ENCODE measurements around the gene KIAA1217. TPM values are rescaled to one million over a fixed set of nuclear protein-coding genes. Genes with fewer than 3 reads are reported as not detected.

Gene KIAA1217
- total RNA-seq, 2 donors from 2014 or later = 92.5 to 188 TPM

GRCh38 chr10:24425151-24425550 lies 216.2 kb downstream of the KIAA1217 start:
- intact Hi-C loops (cut with DNase I) = no loop called here
- no peak overlapping the region for H3K27ac ChIP-seq
- H3K4me3 ChIP-seq = no peak overlapping the region
- TF ChIP-seq POLR2AphosphoS5 (IDR thresholded peaks at IDR 0.05) (no peak), CTCF (IDR thresholded peaks at IDR 0.05) (no peak), POLR2A (IDR thresholded peaks at IDR 0.05) (no peak)
- DNase-seq (ENCODE audit: low spot score) = no peak
- no peaks in the 10 kb centered on the region for H3K9me3 ChIP-seq
- 95% methylated on average over 1 of the region's 1 CpG for WGBS
- H3K27me3 ChIP-seq (replicated peaks; ENCODE audit: insufficient read depth) = no peaks in the 10 kb centered on the region
- H3K4me1 ChIP-seq (replicated peaks) = peaks cover 4% of the 10 kb centered on the region
- no peaks in the 10 kb centered on the region for H3K36me3 ChIP-seq

- H3K36me3 ChIP-seq = no peaks in the 10 kb centered on the region
- H3K9me3 ChIP-seq = no peaks in the 10 kb centered on the region
- no peak overlapping the region for H3K4me3 ChIP-seq
- H3K4me1 ChIP-seq (replicated peaks) = peaks cover 4% of the 10 kb centered on the region
- 59% methylated on average over 14 of the region's 14 CpGs for WGBS
- intact Hi-C loops (cut with DNase I) = no loop called here
- TF ChIP-seq CTCF (IDR thresholded peaks at IDR 0.05) = no peak
- no peak for TF ChIP-seq POLR2A (IDR thresholded peaks at IDR 0.05)
- TF ChIP-seq POLR2AphosphoS5 (IDR thresholded peaks at IDR 0.05) = peak; percentile 65
- DNase-seq (ENCODE audit: low spot score) = peak; percentile 58
- H3K27ac ChIP-seq = peak overlapping the region in 1 of 2 donors; percentile 36
- no peaks in the 10 kb centered on the region for H3K27me3 ChIP-seq (replicated peaks; ENCODE audit: insufficient read depth)
These were observed 218.9 kb downstream of the KIAA1217 start for GRCh38 chr10:24427678-24428409.

GRCh38 chr10:24428410-24428782 lies 219.5 kb downstream of the KIAA1217 start:
- 54% methylated on average over 2 of the region's 2 CpGs for WGBS
- H3K27me3 ChIP-seq (replicated peaks; ENCODE audit: insufficient read depth) = no peaks in the 10 kb centered on the region
- peaks cover 4% of the 10 kb centered on the region for H3K4me1 ChIP-seq (replicated peaks)
- DNase-seq (ENCODE audit: low spot score) = no peak
- no peak for TF ChIP-seq POLR2AphosphoS5 (IDR thresholded peaks at IDR 0.05)
- TF ChIP-seq CTCF (IDR thresholded peaks at IDR 0.05) = no peak
- no peak for TF ChIP-seq POLR2A (IDR thresholded peaks at IDR 0.05)
- intact Hi-C loops (cut with DNase I) = no loop called here
- H3K27ac ChIP-seq = peak overlapping the region in 1 of 2 donors; percentile 36
- H3K9me3 ChIP-seq = no peaks in the 10 kb centered on the region
- H3K36me3 ChIP-seq = no peaks in the 10 kb centered on the region
- no peak overlapping the region for H3K4me3 ChIP-seq

GRCh38 chr10:24430591-24430990 lies 221.7 kb downstream of the KIAA1217 start:
- no peak overlapping the region for H3K4me3 ChIP-seq
- 94% methylated on average over 5 of the region's 5 CpGs for WGBS
- H3K9me3 ChIP-seq = no peaks in the 10 kb centered on the region
- H3K36me3 ChIP-seq = no peaks in the 10 kb centered on the region
- no peak overlapping the region for H3K27ac ChIP-seq
- intact Hi-C loops (cut with DNase I) = no loop called here
- TF ChIP-seq CTCF (IDR thresholded peaks at IDR 0.05) (no peak), POLR2A (IDR thresholded peaks at IDR 0.05) (no peak), POLR2AphosphoS5 (IDR thresholded peaks at IDR 0.05) (no peak)
- peaks cover 4% of the 10 kb centered on the region for H3K4me1 ChIP-seq (replicated peaks)
- H3K27me3 ChIP-seq (replicated peaks; ENCODE audit: insufficient read depth) = no peaks in the 10 kb centered on the region
- no peak for DNase-seq (ENCODE audit: low spot score)

All from prostate gland (tissue), 2 donors.